HEK293T (cell line): ENCODE results near the gene BLOC1S3.

Experiments used
- BHLHE40 ChIP-seq: fragments of 450-650 bp; IDR thresholded peaks from 2 replicates; pipeline ENCODE4 v1.6.1; 2016; ENCODE audit warnings: mild to moderate bottlenecking, moderate library complexity, borderline replicate concordance
- ELF4 ChIP-seq: fragments of 450-650 bp; IDR thresholded peaks from 2 replicates; pipeline ENCODE4 v1.6.1; 2017; ENCODE audit warnings: antibody characterized with exemption
- FOXA1 ChIP-seq: fragments of 450-650 bp; IDR thresholded peaks from 2 replicates; pipeline ENCODE4 v1.6.1; 2016; ENCODE audit warnings: mild to moderate bottlenecking
- FOXK2 ChIP-seq: fragments of 450-650 bp; IDR thresholded peaks from 2 replicates; pipeline ENCODE4 v1.6.1; 2016; ENCODE audit warnings: mild to moderate bottlenecking
- FOXM1 ChIP-seq: fragments of 450-650 bp; IDR thresholded peaks from 2 replicates; pipeline ENCODE4 v1.6.1; 2017; ENCODE audit warnings: mild to moderate bottlenecking, borderline replicate concordance
- LEF1 ChIP-seq: fragments of 450-650 bp; IDR thresholded peaks from 2 replicates; pipeline ENCODE4 v1.6.1; 2017; ENCODE audit warnings: mild to moderate bottlenecking, borderline replicate concordance
- SP1 ChIP-seq: fragments of 450-650 bp; IDR thresholded peaks from 2 replicates; pipeline ENCODE4 v1.6.1; 2017
- SUZ12 ChIP-seq: fragments of 450-650 bp; IDR thresholded peaks from 2 replicates; pipeline ENCODE4 v1.6.1; 2016; ENCODE audit warnings: mild to moderate bottlenecking
- TARDBP ChIP-seq: fragments of 450-650 bp; IDR thresholded peaks from 2 replicates; pipeline ENCODE4 v1.6.1; 2016
- ZNF384 ChIP-seq: fragments of 450-650 bp; IDR thresholded peaks from 2 replicates; pipeline ENCODE4 v1.6.1; 2016
- TF ChIP-seq, protein P1 (sequence below): fragments of 450-650 bp; IDR thresholded peaks from 2 replicates; pipeline ENCODE4 v1.6.1; 2016

- no peak for TF ChIP-seq FOXM1
- TF ChIP-seq ELF4, result no peak
- no peak for TF ChIP-seq SP1
- TF ChIP-seq TARDBP, result no peak
- TF ChIP-seq, protein P1, sequence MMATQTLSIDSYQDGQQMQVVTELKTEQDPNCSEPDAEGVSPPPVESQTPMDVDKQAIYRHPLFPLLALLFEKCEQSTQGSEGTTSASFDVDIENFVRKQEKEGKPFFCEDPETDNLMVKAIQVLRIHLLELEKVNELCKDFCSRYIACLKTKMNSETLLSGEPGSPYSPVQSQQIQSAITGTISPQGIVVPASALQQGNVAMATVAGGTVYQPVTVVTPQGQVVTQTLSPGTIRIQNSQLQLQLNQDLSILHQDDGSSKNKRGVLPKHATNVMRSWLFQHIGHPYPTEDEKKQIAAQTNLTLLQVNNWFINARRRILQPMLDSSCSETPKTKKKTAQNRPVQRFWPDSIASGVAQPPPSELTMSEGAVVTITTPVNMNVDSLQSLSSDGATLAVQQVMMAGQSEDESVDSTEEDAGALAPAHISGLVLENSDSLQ, result no peak
- TF ChIP-seq LEF1, result no peak
- no peak for TF ChIP-seq SUZ12
- TF ChIP-seq BHLHE40, result no peak
- TF ChIP-seq ZNF384, result no peak
- TF ChIP-seq FOXK2, result no peak
- no peak for TF ChIP-seq FOXA1
Observed at GRCh38 chr19:45163751-45164460, 14.7 kb upstream of the BLOC1S3 start.
